Mucosa of rectum (tissue), 2 donors: Measurements from ENCODE around the gene CES1.
"Not testable (repeated sequence)": the region's sequence is repeated elsewhere in the genome, so short reads cannot be mapped to it uniquely, and the experiment has no call there.

Source experiments
- H3K27ac ChIP-seq, 2 donors: one replicate each; pipeline ENCODE4 v1.7.0; 2013; ENCODE audit warnings: inconsistent platforms in 2 of 2, low read depth in 2 of 2, low read length in 2 of 2
- H3K27me3 ChIP-seq, 2 donors: one replicate each; pipeline ENCODE4 v1.7.0; 2013; ENCODE audit warnings: low read length in 2 of 2; ENCODE audit not compliant: control insufficient read depth in 2 of 2, insufficient read depth in 2 of 2
- H3K36me3 ChIP-seq, 2 donors: one replicate each; pipeline ENCODE4 v1.7.0; 2013; ENCODE audit warnings: low read length in 2 of 2; ENCODE audit not compliant: control insufficient read depth in 2 of 2, insufficient read depth in 2 of 2
- H3K4me1 ChIP-seq, 2 donors: one replicate each; pipeline ENCODE4 v1.7.0; 2013; ENCODE audit warnings: low read length in 2 of 2, mild to moderate bottlenecking in 1 of 2; ENCODE audit not compliant: control insufficient read depth in 2 of 2, insufficient read depth in 2 of 2
- H3K4me3 ChIP-seq, 2 donors: one replicate each; pipeline ENCODE4 v1.7.0; 2013; ENCODE audit warnings: low read length in 2 of 2
- H3K9ac ChIP-seq, 2 donors: one replicate each; pipeline ENCODE4 v1.7.0; 2013; ENCODE audit warnings: low read length in 2 of 2, low read depth in 1 of 2, mild to moderate bottlenecking in 1 of 2
- H3K9me3 ChIP-seq, 2 donors: one replicate each; pipeline ENCODE4 v1.7.0; 2013; ENCODE audit warnings: low read length in 2 of 2; ENCODE audit not compliant: control insufficient read depth in 2 of 2
- donor health status: healthy.
- donor health status: Normal muscosa, but diverticular disease.

The CES1 gene

GRCh38 chr16:55834049-55834448, 1.2 kb upstream of the CES1 start:
- Histone ChIP-seq H3K27ac (no peak overlapping the region), H3K9ac (no peak overlapping the region)

GRCh38 chr16:55832425-55832772, 497 bp downstream of the CES1 start:
- Histone ChIP-seq H3K36me3 (no peaks in the 10 kb centered on the region), H3K4me1 (no peaks in the 10 kb centered on the region), H3K27me3 (no peaks in the 10 kb centered on the region), H3K9ac (no peak overlapping the region), H3K9me3 (no peaks in the 10 kb centered on the region), H3K4me3 (no peak overlapping the region), H3K27ac (peak overlapping the region in 1 of 2 donors; percentile 29)

More at GRCh38 chr16:55834049-55834448, 1.2 kb upstream of the CES1 start:
- no peaks in the 10 kb centered on the region for H3K9me3 ChIP-seq
- H3K4me3 ChIP-seq, result no peak overlapping the region
- no peaks in the 10 kb centered on the region for H3K36me3 ChIP-seq
- no peaks in the 10 kb centered on the region for H3K4me1 ChIP-seq
- no peaks in the 10 kb centered on the region for H3K27me3 ChIP-seq

DNA sequence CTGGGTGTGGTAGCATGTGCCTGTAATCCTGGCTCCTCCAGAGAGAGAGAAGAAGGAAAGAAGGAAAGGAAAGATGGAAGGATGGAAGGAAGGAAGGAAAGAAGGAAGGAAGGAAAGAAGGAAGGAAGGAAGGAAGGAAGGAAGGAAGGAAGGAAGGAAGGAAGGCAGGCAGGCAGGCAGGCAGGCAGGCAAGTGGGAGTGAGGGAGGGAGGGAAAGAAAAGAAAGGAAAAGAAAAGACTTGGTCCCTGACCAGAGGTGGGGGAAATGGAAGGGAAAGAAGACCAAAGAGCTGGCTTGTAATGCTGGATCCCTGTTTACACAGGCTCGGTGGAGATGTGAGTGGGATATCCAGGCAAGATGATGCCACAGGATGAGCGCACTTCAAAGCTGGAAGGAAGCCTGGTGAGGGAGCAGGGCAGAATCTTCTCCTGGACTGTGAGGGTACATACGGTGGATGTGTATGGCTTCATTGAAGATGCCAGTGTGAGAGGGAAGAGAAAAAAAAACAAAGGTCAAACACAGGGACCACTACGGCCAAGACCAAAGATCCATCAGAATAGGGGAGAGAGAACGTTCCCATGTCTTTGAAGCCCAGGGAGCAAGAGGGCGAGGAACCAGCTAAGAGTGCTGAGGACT, 2.1 kb downstream of the CES1 start:
- Histone ChIP-seq H3K36me3 (no peaks in the 10 kb centered on the region), H3K4me3 (no peak overlapping the region), H3K9me3 (no peaks in the 10 kb centered on the region), H3K4me1 (no peaks in the 10 kb centered on the region), H3K9ac (no peak overlapping the region), H3K27me3 (peaks cover 0 to 2% of the 10 kb centered on the region in 2 donors), H3K27ac (no peak overlapping the region)

GRCh38 chr16:55829232-55829631, 3.7 kb downstream of the CES1 start:
- not testable (repeated sequence) for H3K9ac ChIP-seq, H3K4me3 ChIP-seq, H3K27ac ChIP-seq, H3K36me3 ChIP-seq, H3K27me3 ChIP-seq, H3K4me1 ChIP-seq, H3K9me3 ChIP-seq

DNA sequence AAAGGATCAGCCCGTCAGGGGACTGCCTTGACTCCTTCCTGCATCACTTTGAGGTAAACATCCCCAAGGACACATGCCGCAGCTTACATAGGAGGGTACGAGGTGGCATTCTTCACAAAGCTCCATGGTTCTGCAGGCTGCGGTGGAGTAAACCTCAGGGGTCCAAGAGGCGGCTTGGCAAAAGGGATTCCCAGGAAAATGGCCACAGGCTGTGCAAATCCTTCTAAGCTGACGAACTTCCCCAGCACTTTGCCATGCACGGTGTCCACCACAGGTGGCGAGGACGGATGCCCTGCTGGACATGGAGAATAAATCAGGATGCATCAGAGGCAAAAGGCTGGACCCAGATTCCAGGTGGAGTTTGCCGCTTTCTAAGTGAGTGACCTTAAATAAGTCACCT, 4.2 kb downstream of the CES1 start:
- no peak overlapping the region for H3K9ac ChIP-seq
- H3K36me3 ChIP-seq, result no peaks in the 10 kb centered on the region
- H3K9me3 ChIP-seq, result no peaks in the 10 kb centered on the region
- peaks cover 0 to 2% of the 10 kb centered on the region in 2 donors for H3K27me3 ChIP-seq
- no peaks in the 10 kb centered on the region for H3K4me1 ChIP-seq
- H3K27ac ChIP-seq, result no peak overlapping the region
- no peak overlapping the region for H3K4me3 ChIP-seq

DNA sequence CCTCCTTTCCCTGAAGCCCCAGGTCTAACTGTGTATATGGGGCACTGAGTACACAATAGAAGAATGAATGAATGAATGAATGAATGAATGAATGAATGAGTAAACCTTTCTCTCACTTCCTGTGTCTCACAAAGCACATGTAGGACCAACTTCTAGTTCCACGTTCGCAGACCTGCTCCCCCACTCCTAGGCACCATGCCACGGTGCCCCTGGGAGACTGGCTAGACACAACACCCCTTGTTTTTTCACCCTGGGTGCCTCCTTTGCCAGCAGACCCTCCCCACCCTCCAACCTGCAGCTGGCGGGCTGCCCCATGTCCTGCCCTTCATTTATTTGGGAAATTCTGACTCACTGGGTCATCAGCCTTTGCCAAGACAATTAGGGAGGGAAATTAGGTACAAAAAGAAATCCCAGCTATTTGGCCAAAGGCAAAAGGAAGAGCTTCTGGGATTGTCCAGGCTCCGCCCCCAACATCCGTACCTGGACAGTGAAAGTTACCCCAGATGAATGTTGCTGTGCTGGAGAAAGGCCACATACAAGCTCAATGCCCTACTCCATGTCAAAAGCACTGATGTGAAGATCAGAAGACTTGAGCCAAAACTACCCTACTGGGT, 7.7 kb downstream of the CES1 start:
- Histone ChIP-seq H3K9ac (no peak overlapping the region), H3K27ac (no peak overlapping the region), H3K4me1 (no peaks in the 10 kb centered on the region), H3K4me3 (no peak overlapping the region), H3K27me3 (peaks cover 0 to 5% of the 10 kb centered on the region in 2 donors), H3K36me3 (no peaks in the 10 kb centered on the region), H3K9me3 (no peaks in the 10 kb centered on the region)

- H3K27me3 ChIP-seq, result peaks cover 0 to 5% of the 10 kb centered on the region in 2 donors
- H3K36me3 ChIP-seq, result no peaks in the 10 kb centered on the region
- no peaks in the 10 kb centered on the region for H3K9me3 ChIP-seq
- H3K9ac ChIP-seq, result no peak overlapping the region
- no peaks in the 10 kb centered on the region for H3K4me1 ChIP-seq
- H3K27ac ChIP-seq, result no peak overlapping the region
- no peak overlapping the region for H3K4me3 ChIP-seq
These were observed 8.4 kb downstream of the CES1 start for GRCh38 chr16:55824473-55825000.

DNA sequence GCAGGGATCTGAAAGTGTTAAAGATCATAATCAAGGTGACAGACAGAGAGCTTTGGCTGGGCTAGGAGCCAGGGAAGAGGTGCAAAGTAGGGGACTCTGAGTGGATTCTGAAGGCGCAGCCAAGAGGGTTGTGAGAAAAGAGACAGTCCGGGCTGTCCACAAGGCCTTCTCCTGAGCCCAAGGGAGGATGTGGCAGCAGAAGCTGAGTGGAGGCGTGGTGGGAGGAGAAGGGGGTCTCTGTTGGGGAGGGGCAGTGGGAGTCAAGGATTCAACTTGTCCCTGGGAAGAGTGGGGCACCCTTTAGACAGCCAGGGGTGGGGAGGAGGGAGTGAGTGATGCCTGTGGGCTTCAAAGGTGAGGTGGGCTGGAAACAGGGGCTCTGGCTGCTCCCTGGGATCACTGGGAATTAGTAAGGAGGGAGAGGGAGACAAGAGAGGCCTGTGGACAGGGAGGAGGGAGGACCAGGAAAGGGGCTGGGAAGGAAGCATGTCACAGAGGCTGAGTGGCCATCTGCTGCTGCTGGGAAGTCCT, 10.6 kb downstream of the CES1 start:
- Histone ChIP-seq H3K4me3 (no peak overlapping the region), H3K27ac (no peak overlapping the region), H3K27me3 (peaks cover 0 to 8% of the 10 kb centered on the region in 2 donors), H3K9me3 (no peaks in the 10 kb centered on the region), H3K4me1 (no peaks in the 10 kb centered on the region), H3K36me3 (no peaks in the 10 kb centered on the region), H3K9ac (no peak overlapping the region)

DNA sequence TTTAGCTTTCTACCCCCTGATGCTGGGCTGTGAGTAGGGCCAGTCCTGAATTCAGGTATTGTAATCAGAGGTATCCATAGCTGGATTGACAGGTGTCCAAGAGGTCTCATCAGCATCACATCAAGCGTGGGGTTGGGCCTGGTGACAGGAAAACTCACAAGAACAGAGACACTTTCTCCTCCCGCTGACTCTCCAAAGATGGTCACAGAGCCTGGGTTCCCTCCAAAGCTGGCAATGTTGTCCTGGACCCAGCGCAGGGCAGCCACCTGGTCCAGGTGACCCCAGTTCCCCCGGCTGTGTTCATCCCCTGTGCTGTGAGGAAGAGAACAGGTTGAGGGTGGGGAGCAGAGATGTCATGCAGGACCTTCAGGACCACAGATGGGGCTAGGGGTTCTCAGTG, 11.7 kb downstream of the CES1 start:
- no peak overlapping the region for H3K27ac ChIP-seq
- H3K36me3 ChIP-seq, result no peaks in the 10 kb centered on the region
- no peaks in the 10 kb centered on the region for H3K4me1 ChIP-seq

DNA sequence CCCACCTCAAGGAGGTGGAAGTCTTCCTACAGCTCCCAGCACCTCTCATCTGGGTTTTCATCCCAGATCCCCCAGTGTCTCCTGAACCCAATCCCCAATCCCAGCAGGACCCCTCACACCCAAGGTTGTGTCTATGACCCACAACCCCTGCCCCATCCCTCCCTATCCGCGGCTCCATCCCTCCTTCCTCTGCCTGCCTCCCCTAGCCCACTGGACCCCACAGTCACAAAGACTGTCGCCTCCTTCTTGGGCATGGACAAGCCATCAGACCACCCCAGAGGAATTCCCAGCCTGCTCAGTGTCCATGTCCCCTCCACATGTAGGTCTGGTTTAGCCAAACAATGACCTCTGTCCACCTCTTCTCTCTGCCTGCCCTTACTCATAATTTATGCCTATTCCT, 12.3 kb downstream of the CES1 start:
- H3K9ac ChIP-seq, result no peak overlapping the region
- no peak overlapping the region for H3K27ac ChIP-seq
- no peaks in the 10 kb centered on the region for H3K36me3 ChIP-seq
- peaks cover 0 to 6% of the 10 kb centered on the region in 2 donors for H3K27me3 ChIP-seq
- no peaks in the 10 kb centered on the region for H3K9me3 ChIP-seq
- H3K4me3 ChIP-seq, result no peak overlapping the region
- no peaks in the 10 kb centered on the region for H3K4me1 ChIP-seq

More for the DNA sequence above, 11.7 kb downstream of the CES1 start:
- no peak overlapping the region for H3K4me3 ChIP-seq
- no peak overlapping the region for H3K9ac ChIP-seq
- no peaks in the 10 kb centered on the region for H3K9me3 ChIP-seq
- peaks cover 0 to 6% of the 10 kb centered on the region in 2 donors for H3K27me3 ChIP-seq
